Measurements from ENCODE around the gene FEZF1.

FEZF1 gene

DNA sequence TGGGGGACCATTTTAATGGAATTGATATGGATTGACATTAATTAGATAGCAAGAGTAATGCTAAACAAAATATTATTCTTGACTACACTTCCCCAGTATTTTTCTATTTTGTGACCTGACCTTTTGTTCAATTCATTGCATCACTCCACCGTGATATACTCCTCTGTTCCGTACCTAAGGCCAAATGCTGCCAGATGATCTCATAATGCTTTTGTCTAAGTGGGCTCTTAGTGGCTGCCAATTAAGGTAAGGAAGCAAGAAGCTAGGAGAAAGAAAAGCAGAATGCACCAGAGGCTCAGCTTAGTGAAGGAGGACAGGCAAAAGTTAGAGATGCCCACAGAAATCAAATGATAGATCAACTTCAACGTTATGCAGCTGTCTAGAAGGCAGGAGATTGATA, 36.4 kb downstream of the FEZF1 start:
- no peak for DNase-seq (ENCODE audit: low read depth)

DNA sequence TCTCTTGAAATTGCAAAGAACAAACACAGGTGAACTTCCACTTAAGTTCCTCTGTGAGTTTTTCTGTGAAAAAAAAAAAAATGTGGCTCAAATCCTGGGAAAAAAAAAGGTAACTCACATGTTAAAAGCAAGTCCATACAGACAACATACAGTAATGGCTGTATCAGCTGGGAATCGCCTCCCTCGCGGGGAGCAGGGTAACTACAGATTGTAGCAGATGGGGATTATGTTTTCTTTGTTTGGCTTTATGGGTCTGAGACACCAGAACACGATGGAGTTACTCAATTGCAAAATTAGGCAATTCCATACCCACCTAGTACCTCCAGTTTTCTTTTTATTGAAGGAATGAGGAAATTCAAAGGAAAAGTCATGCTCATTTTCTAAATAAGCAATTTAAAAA, 42.3 kb downstream of the FEZF1 start:
- no peak for DNase-seq (ENCODE audit: low read depth)

DNA sequence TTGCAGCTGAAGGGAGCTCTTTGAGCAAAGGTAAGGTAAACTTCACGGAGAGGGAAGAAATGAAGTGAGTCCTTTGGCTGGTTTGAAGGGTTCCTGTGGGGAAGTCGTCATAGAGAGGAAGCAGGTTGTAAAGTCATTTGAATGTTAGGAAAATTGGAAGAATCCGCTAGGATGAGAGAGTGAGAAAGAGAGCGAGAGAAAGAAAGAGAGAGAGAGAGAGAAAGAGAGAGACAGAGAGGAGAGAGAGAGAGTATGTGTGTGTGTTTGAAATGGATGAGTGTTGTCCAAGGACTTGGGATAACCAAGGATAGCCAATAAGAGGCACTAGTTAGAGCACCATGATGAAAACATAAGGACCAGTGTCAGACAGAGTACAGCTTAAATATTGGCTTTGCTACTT, 43.1 kb downstream of the FEZF1 start:
- DNase-seq (ENCODE audit: low read depth): no peak

DNA sequence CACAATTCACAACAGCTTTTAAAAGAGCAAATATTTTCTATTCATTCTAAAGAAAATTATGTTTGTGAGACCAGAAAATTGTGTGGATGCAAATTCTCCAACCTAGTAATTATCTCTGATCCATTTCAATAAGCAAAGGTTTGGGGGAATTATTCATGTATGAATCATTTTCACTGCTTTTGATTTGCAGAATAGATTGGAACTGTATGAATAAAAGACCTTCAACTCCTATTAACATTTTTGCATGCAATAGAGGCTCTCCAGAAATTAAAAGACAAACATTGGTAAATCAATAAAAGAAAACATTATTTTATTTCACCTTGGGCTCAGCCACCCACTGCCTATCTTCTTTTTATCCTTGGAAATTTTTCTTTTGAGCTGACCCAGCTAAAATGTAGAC, 43.5 kb downstream of the FEZF1 start:
- DNase-seq (ENCODE audit: low read depth): no peak

DNA sequence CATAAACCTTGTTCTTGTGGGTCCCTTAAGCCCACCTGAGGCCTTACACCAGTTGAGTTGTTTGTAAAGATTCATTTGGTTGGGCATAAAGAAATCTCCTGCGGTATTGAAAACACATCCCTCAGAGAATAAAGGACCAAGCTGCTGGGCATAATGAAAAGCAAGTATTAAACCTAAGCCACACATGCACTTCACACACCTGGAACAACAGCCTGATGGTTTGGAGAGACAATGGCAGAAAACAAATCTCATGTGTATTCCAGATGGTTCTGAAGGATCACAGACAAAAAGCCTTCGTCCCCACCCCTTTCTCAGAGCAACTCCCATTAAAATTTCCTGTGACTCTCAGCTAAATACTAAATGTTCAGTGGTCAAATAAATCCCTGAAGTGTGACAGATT, 44.2 kb downstream of the FEZF1 start:
- no peak for DNase-seq (ENCODE audit: low read depth)

DNA sequence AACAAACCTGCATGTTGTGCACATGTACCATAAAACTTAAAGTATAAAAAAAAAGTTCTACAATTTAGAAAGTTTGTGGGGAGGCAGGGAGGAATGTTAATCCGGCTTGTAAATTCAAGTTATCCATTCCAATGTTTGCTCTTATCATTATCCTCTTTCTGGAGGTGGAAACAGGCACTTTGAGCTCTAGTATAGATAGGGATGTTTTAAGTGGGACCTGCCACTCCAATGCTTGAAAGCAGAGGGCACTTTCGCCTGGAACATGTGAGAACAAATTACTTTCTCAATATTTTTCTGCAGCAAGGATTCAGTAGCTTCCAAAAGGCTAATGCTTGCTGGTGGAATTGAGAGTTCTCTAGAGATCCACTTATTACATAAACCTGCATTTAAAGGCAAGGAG, 45.6 kb downstream of the FEZF1 start:
- no peak for DNase-seq (ENCODE audit: low read depth)

DNA sequence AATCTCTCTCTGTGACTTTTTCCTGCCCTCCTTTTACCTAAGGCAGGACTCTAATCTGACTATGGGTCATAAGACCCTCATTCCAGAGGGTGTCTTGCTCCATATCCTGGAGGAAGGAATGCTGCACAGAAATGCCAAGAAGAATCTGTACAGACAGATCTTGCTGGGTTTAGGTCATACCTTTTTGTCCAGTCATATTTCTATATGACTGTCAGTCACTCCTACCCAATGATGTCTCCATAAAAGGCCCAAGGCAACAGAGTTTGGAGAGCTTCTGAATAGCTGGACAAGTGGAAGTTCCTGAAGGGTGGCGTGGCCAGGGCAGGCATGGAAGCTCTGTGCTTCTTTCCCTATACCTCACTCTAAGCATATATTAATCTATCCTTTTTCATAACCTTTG, 47.5 kb downstream of the FEZF1 start:
- DNase-seq (ENCODE audit: low read depth): no peak

DNA sequence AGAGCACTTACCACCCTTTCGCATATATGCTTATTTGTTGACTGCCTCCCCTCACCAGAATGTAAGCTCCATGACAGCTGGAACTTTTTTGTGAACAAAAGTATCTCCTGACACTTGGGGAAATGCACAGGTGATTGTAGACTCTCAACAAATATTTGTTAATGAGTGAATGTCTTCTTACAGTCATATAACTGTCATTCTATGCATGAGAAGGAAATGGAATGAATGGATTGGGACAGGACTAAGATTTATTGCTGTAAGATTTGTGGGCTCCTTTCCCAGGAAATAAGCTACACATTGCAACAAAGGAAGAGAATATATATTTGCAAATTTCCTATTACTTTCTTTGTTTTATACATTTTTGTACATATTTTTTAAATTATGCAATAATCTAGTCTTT, 48.5 kb downstream of the FEZF1 start:
- DNase-seq (ENCODE audit: low read depth): no peak

DNA sequence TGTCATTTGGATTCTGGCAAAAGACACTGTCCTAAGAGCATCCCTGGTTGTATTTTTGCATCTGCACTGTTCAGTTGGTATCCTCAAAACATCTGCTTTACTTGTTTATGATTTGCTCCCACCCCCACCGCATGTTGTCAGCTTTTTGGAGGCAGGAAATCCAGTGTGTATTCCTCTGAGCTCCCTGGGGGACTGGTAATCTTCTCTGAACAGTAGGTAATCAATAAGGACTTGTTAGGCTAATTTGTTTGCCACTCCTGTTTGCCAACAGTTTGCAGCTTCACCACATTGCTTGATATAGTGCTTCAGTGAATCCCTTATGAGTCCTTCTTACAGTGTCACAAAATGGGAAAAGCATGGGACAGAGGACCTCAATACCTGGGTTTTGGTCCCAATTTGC, 49.1 kb downstream of the FEZF1 start:
- no peak for DNase-seq (ENCODE audit: low read depth)

Measured in GM04504 (cell line).